GM18520 (cell line): ENCODE measurements around the gene RASGRP2.
"Not testable (repeated sequence)": the region's sequence is repeated elsewhere in the genome, so short reads cannot be mapped to it uniquely, and the experiment has no call there.

ENCODE experiments used
- ATAC-seq: cut with Tn5 transposase; IDR thresholded peaks from one replicate; pipeline ENCODE4 v1.9.1; 2021; ENCODE audit not compliant: unreplicated experiment

Gene RASGRP2

DNA sequence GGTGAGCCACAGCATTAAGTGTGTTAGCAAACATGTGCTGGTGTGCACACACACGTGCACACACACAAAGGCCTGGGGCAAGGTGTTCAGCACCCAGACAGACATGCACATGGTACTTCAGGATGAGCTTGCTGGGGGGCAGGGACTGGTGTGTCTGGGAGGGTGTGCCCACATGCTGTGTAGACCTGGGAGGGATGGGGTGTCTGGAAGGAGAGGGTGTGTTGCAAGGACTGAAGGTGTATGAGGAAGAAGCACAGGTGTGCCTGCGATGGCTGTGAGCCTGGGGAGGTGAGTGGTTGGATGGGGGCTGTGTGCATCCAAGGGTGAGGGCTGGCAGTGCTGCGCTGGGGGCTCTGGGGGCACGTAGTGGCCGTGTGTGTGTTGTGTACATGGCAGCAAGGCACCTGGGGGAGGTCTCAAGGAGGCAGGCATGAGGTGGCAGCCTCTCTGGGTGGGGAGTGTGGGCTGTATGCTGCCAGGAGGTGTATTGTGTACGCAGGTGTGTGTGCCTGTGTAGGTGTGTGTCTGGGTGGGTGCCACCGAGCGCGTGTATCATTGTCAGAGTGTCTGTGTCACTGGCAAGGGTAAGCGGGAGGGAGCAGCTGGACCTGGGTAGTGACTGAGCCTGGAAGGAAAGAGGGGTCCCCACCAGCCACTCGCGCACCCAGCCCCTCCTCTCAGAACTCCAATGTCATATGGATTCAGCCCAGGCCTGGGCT is 23.1 kb downstream of the RASGRP2 start:
- no peak for ATAC-seq

GRCh38 chr11:64720167-64720566 is 23.8 kb downstream of the RASGRP2 start:
- ATAC-seq, result no peak

- ATAC-seq, result no peak
Measured at GRCh38 chr11:64719406-64719805, 24.5 kb downstream of the RASGRP2 start.

GRCh38 chr11:64718780-64719124 is 25.2 kb downstream of the RASGRP2 start:
- ATAC-seq, result no peak

- ATAC-seq, result no peak
Measured at GRCh38 chr11:64718084-64718779, 25.7 kb downstream of the RASGRP2 start.

GRCh38 chr11:64717268-64717578 is 26.7 kb downstream of the RASGRP2 start:
- ATAC-seq, result no peak

GRCh38 chr11:64716473-64717267 is 27.3 kb downstream of the RASGRP2 start:
- ATAC-seq, result no peak

- no peak for ATAC-seq
Measured at GRCh38 chr11:64715756-64716472, 28.0 kb downstream of the RASGRP2 start.

DNA sequence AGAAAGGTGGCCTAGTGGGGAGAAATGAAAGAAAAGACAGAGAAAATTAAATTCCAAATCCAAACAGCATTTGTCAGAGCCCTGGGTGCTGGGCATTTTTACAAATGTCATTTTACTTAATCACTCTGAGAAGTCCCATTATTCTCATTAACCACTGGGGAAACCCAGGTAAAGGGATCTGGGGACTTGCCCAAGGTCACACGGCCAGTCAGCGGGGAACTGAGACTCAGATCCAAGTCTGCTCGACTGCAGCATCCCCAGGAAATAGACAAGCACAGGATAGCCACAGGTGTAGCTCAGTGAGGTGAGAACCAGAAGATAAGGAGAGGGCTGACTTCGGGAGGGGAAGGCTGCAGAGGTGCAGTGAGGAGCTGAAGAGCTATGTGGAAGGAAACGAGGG is 28.8 kb downstream of the RASGRP2 start:
- ATAC-seq, result no peak

- no peak for ATAC-seq
Measured at GRCh38 chr11:64714666-64715065, 29.3 kb downstream of the RASGRP2 start.

DNA sequence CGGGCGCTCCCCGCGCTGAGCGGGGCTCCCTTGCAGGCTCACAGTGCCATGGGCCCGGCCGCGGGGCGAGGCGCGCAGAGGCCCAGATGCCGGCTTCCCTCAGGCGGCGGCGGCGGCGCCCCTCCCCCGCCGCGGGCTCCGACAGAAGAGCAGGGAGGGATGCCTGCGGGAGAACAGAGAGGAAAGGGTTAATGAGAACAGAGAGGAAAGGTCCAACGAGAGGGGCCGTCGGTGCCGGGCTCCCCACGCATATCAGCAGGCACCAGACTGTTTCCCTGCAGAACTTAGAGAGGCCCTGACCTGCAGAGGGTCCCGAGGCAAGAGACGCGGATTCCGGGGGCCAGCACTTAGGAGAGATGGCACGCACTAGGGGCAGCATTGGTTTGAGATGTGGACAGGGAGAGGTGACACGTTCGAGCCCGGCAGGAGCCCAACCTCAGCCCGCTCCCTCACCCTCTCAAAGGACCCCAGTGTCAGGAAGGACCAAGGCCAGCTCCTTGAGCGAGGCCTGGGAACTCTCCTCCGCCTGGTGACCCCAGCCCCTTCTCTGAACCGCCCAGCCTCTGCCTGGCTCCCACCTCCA is 30.1 kb downstream of the RASGRP2 start:
- ATAC-seq, result no peak

GRCh38 chr11:64713016-64713707 is 30.8 kb downstream of the RASGRP2 start:
- ATAC-seq, result no peak

- no peak for ATAC-seq
Measured at GRCh38 chr11:64712430-64713015, 31.4 kb downstream of the RASGRP2 start.

DNA sequence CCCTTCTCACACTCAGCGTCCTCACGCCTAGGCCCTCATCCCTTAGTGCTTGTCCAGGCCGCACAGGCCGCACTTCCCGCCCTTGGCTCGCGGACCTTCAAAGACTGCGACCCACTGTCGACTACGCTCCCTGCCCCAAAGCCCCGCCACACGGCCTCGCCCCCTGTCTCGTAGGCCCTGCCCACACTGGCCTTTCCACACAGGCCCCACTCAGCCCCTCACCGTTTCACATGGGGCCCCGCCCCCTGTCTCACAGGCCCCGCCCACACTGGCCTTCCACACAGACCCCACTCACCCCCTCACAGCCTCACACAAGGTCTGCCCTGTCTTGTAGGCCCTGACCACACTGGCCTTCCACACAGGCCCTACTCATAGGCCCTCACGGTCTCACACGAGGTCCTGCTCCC is 32.0 kb downstream of the RASGRP2 start:
- no peak for ATAC-seq

DNA sequence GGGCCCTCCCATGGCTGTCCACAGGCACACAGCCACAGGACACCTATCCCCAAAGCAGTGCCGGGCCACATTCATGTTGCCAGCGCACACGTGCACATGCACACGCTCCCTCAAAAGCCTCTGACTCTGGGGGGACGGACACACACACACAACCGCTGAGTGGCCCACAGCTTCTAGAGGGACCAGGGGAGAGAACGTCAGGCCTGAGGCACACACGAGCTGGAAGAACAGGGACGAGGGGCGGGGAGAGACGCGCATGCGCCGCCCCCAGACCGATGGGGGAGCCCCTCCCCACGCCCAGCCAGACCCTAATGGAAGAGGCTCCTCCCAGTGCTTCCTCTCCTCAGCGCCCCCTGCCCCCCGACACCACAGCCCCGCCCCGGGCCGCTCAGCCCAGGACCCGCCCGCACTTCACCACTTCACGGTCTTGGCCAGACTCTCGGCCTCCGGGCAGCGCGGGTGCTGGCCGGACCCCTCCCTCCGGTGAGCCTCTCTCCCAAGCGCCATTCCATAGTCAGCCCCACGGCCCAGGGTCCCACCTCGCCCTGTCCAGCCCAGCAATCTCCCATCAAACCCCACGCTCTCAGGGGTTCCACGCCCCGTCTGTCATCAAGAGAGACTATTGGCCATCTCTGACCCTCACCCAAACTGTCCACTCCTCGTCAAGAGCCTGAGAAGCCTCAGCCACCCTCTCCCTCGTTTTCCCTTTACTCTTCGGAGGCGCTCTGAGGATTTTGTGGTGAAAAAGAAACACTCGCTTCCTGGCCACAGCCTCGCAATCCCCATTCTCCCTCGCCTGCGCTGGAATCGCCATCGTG is 32.6 kb downstream of the RASGRP2 start:
- ATAC-seq, result no peak

DNA sequence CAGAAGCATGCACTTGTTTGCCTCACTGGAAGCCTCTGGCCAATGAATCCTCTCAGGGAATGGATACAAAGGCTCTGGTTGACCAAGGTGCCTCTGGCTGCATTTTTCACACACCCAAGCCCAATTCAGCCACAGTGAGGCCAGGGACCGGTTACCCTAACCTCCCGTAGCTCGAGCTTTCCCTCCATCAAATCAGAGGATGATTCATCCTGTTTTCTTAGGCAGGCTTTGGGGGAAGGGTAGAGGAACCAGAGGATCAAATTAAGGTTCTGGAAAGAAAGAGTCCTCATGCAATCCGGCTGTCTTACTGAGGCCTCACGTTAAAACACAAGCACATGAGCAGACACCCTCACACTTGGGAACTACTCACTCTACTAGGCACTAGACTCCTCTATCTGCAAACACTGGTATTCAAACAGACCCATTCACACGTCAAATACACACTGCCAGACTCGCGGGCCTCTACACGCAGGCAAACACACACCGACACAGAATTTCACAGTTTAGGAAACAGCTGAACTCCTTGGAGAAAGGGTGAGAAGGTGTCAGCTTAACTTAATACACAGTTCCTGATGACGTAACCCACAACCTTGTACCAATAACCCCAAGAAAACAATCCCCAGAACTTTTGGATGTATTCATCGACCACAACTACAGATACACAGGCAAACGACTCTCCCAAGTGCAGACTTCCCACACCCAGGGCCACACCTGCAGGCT is 33.4 kb downstream of the RASGRP2 start:
- ATAC-seq, result no peak

- ATAC-seq, result no peak
Measured at GRCh38 chr11:64705501-64705900, 38.4 kb downstream of the RASGRP2 start.

DNA sequence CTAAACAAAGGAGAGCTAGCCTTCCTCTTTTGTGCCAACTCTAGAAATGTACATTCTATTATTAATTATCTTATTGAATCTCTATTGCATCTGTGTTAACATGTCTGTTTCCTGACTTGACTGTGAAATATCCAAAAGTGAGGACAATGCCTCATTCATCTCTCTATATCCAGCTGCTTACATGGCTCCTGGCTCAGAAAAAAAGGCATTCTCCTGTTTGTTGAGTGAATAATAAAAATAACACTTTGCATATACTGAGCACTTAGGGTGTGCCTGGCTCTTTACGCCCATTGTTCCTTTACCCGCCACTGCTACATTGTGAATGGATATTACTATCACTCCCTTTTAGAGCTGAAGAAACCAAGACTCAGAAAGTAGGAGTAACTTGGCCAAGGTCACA is 40.9 kb downstream of the RASGRP2 start:
- no peak for ATAC-seq

DNA sequence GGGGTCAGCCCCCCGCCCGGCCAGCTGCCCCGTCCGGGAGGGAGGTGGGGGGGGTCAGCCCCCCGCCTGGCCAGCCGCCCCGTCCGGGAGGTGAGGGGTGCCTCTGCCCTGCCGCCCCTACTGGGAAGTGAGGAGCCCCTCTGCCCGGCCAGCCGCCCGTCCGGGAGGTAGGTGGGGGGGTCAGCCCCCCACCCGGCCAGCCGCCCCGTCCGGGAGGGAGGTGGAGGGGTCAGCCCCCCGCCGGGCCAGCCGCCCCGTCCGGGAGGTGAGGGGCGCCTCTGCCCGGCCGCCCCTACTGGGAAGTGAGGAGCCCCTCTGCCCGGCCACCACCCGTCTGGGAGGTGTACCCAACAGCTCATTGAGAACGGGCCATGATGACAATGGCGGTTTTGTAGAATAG is 42.0 kb downstream of the RASGRP2 start:
- not testable (repeated sequence) for ATAC-seq
